ENCODE measurements around the gene PIK3IP1. TPM values are rescaled to one million over a fixed set of nuclear protein-coding genes. Genes with fewer than 3 reads are reported as not detected.

Gene PIK3IP1
- total and polyA plus RNA-seq, 9 donors = 10.8 to 48.9 (median 22.3) TPM

DNA sequence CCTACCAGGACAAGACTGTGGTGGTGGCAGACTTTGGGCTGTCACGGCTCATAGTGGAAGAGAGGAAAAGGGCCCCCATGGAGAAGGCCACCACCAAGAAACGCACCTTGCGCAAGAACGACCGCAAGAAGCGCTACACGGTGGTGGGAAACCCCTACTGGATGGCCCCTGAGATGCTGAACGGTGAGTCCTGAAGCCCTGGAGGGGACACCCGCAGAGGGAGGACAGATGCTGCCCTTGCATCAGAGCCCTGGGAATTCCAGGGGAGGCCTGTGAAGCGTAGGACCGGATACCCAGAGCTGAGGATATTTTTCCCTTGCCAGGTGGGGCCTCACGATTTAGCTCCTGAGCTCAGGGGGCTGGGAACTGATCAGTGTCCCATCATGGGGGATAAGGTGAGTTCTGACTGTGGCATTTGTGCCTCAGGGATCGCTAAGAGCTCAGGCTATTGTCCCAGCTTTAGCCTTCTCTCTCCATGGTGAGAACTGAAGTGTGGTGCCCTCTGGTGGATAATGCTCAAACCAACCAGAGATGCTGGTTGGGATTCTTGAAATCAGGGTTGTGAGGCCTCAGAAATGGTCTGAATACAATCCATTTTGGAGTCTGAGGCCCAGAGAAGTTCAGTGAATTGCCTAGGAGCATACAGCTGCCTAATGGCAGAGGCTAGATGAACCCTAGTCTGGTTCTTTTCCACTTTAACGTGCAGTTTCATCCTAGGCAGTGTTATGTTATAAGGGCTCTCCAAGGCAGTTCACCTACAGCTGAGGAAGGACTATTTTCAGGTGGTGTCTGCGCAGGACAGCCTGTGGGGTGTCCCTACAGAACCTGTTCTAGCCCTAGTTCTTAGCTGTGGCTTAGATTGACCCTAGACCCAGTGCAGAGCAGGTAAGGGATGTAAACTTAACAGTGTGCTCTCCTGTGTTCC, 19.5 kb downstream of the PIK3IP1 start:
- DNase-seq = peak in 3 of 5 donors; percentile 40 to 70 (median 56)
- no peaks in the 10 kb centered on the region for H3K27me3 ChIP-seq
- intact Hi-C loops (cut with DNase I) = no loop called here
- H3K9me3 ChIP-seq = no peaks in the 10 kb centered on the region
- H3K36me3 ChIP-seq = no peaks in the 10 kb centered on the region
- TF ChIP-seq, protein P1, sequence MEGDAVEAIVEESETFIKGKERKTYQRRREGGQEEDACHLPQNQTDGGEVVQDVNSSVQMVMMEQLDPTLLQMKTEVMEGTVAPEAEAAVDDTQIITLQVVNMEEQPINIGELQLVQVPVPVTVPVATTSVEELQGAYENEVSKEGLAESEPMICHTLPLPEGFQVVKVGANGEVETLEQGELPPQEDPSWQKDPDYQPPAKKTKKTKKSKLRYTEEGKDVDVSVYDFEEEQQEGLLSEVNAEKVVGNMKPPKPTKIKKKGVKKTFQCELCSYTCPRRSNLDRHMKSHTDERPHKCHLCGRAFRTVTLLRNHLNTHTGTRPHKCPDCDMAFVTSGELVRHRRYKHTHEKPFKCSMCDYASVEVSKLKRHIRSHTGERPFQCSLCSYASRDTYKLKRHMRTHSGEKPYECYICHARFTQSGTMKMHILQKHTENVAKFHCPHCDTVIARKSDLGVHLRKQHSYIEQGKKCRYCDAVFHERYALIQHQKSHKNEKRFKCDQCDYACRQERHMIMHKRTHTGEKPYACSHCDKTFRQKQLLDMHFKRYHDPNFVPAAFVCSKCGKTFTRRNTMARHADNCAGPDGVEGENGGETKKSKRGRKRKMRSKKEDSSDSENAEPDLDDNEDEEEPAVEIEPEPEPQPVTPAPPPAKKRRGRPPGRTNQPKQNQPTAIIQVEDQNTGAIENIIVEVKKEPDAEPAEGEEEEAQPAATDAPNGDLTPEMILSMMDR (IDR thresholded peaks at IDR 0.05) = peak; percentile 37 to 47 (median 44)
- TF ChIP-seq EP300 (IDR thresholded peaks at IDR 0.05) = no peak
- H3K27ac ChIP-seq = peak overlapping the region in 1 of 2 donors; percentile 3
- WGBS, 3 donors = 70 to 77% (median 72%) methylated on average over 15 of the region's 15 CpGs
- peaks cover 2% of the 10 kb centered on the region for H3K4me1 ChIP-seq (ENCODE audit: insufficient read depth)
- H3K4me3 ChIP-seq = no peak overlapping the region

DNA sequence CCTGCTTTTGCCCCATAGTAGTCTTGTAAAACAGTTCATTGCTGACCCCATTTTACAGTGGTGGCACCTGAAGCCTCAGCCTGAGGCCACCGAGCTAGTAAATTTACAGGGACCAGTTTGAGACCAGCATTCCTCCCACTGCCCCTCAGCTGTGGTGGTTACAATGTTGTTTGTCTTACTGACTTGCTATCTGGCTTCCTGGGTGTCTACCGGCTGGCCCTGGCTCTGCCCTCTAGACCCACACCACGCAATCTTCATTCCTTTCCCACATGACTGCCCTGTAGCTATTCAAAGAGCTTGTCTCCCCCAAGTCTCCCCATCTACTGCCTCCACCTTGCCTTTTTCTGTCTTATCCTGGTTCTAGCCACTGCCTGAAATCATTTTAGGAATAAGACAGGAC, 20.8 kb downstream of the PIK3IP1 start:
- H3K27ac ChIP-seq = no peak overlapping the region
- H3K9me3 ChIP-seq = no peaks in the 10 kb centered on the region
- TF ChIP-seq POLR2A (IDR thresholded peaks at IDR 0.05) = no peak
- no peak for TF ChIP-seq EP300 (IDR thresholded peaks at IDR 0.05)
- TF ChIP-seq, protein P1 (IDR thresholded peaks at IDR 0.05) = no peak
- no peaks in the 10 kb centered on the region for H3K36me3 ChIP-seq
- peaks cover 2% of the 10 kb centered on the region for H3K4me1 ChIP-seq (ENCODE audit: insufficient read depth)
- no peak for DNase-seq
- WGBS, 3 donors = 33 to 57% (median 37%) methylated on average over 3 of the region's 3 CpGs
- intact Hi-C loops (cut with DNase I) = no loop called here
- H3K27me3 ChIP-seq = no peaks in the 10 kb centered on the region
- no peak overlapping the region for H3K4me3 ChIP-seq

DNA sequence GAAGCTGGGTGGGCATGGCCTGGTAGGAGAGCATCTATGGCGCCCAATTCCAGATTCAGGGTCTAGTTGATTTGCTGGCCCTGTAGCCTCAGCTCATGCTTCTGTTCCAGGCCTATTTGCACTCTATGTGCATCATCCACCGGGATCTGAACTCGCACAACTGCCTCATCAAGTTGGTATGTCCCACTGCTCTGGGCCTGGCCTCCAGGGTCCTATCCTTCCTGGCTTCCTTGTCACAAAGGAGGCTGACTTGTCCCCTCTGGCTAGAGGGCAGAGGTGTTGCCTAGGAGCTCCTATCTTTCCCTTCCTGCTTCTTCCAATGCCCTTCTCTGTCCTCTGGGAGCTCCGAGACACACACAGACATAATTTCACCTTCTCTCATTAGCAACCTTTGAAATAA, 21.3 kb downstream of the PIK3IP1 start:
- no peaks in the 10 kb centered on the region for H3K36me3 ChIP-seq
- no peak overlapping the region for H3K27ac ChIP-seq
- intact Hi-C loops (cut with DNase I) = no loop called here
- no peak for TF ChIP-seq POLR2A (IDR thresholded peaks at IDR 0.05)
- TF ChIP-seq, protein P1 (IDR thresholded peaks at IDR 0.05) = no peak
- TF ChIP-seq EP300 (IDR thresholded peaks at IDR 0.05) = no peak
- whole genome bisulfite sequencing, 3 donors = 91 to 94% (median 93%) methylated on average over 4 of the region's 4 CpGs
- H3K27me3 ChIP-seq = no peaks in the 10 kb centered on the region
- no peaks in the 10 kb centered on the region for H3K9me3 ChIP-seq
- peaks cover 2% of the 10 kb centered on the region for H3K4me1 ChIP-seq (ENCODE audit: insufficient read depth)
- no peak overlapping the region for H3K4me3 ChIP-seq
- no peak for DNase-seq

DNA sequence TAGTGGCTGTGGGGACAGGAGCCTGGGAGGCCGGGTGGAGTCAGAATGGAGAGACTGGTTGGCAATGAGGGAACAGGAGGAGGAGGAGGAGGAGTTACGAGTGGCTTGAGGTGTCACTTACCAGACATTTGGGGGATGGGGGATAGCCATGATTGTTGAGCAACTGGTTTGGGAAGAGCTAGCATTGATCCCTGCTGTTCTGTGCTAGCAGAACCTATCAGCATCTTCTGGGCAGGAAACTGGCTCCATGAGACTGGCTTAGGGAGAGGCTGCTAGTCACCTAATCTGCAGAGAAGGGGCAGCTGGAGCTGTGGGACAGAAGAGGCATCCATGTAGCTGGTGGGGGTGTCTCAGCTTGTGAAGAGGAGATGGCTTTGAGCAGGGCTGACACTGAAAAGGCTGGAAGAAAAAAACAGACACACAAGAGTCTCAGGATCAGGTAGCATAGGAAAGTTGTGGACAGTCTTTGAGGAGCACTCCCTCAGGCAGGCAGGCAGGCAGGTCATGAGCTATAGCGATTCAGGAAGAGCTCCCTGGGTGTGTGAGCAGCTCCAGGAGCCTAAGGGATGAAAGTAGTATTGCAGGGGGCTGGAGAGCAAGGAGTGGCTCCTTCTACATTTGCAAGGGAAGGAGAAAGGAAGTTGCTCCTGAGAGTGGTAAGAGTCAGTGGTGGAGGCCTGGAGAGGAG, 22.3 kb downstream of the PIK3IP1 start:
- 42 to 72% (median 47%) methylated on average over 2 to 3 of the region's 3 CpGs for WGBS, 3 donors
- no peaks in the 10 kb centered on the region for H3K36me3 ChIP-seq
- no peak overlapping the region for H3K4me3 ChIP-seq
- no peak overlapping the region for H3K27ac ChIP-seq
- H3K9me3 ChIP-seq = no peaks in the 10 kb centered on the region
- no peak for TF ChIP-seq POLR2A (IDR thresholded peaks at IDR 0.05)
- TF ChIP-seq, protein P1 (IDR thresholded peaks at IDR 0.05) = no peak
- no peak for TF ChIP-seq EP300 (IDR thresholded peaks at IDR 0.05)
- intact Hi-C loops (cut with DNase I) = no loop called here
- H3K4me1 ChIP-seq (ENCODE audit: insufficient read depth) = peaks cover 2% of the 10 kb centered on the region
- no peak for DNase-seq
- no peaks in the 10 kb centered on the region for H3K27me3 ChIP-seq
